ENCODE measurements around the gene TCTN3.

The TCTN3 gene

DNA sequence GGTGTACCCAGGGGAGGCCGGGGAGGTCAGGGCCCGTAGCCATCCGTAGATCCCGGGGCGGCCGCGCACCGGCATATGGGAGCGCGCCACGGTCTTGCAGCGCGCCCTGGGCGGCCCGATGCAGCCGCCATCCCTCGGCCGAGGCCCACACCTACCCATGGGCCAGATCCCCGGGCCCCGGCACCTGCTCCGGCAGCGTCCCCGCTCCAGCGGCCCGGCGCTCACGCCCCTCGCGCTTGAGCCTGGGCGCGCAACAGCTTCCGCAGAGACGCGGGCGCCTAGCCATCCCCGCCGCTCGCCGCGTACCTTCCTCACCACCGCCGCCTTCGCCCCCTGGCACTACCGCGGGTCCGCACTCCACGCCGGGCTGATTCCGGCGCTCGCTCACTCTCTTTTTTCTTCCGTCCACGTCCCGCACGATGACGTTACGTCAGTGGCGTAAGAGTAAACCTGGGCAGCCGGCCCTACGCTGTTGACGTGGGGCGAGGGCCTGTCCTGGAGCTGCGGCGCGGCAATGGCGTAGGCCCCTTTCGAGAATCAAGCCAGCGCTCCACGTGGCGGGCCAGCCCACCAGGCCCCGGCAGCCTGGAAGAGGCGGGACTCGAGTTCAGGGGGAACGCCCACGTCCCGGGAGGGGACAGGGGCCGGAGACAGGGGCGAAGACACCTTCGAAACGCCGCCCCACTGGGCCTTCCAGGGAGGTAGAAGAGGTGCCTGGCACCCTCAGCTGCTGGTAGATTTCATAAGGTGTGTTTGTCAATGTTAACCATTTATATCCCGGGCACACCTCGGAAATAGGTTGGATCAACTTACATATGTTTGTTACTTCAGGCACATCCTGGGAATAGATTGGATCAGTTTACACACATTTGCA, 37.2 kb downstream of the TCTN3 start, which contains the start of gene ALDH18A1 (continued):
- TF ChIP-seq, protein P1, sequence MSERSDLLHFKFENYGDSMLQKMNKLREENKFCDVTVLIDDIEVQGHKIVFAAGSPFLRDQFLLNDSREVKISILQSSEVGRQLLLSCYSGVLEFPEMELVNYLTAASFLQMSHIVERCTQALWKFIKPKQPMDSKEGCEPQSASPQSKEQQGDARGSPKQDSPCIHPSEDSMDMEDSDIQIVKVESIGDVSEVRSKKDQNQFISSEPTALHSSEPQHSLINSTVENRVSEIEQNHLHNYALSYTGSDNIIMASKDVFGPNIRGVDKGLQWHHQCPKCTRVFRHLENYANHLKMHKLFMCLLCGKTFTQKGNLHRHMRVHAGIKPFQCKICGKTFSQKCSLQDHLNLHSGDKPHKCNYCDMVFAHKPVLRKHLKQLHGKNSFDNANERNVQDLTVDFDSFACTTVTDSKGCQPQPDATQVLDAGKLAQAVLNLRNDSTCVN (tag by site-specific recombination; optimal IDR thresholded peaks at IDR 0.05), result peak; percentile 98
- TF ChIP-seq, protein P2, sequence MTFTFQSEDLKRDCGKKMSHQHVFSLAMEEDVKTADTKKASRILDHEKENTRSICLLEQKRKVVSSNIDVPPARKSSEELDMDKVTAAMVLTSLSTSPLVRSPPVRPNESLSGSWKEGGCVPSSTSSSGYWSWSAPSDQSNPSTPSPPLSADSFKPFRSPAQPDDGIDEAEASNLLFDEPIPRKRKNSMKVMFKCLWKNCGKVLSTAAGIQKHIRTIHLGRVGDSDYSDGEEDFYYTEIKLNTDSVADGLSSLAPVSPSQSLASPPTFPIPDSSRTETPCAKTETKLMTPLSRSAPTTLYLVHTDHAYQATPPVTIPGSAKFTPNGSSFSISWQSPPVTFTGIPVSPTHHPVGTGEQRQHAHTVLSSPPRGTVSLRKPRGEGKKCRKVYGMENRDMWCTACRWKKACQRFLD (tag by site-specific recombination; IDR thresholded peaks at IDR 0.05), result no peak
- TF ChIP-seq ZNF664 (tag by site-specific recombination; IDR thresholded peaks at IDR 0.05) (no peak), ZNF530 (tag by site-specific recombination; IDR thresholded peaks at IDR 0.05; ENCODE audit: low read depth) (no peak), ZNF354C (tag by site-specific recombination; IDR thresholded peaks at IDR 0.05; ENCODE audit: borderline replicate concordance, low read depth) (no peak), ZNF785 (tag by site-specific recombination; IDR thresholded peaks at IDR 0.05) (no peak), ZNF433 (tag by site-specific recombination; IDR thresholded peaks at IDR 0.05; ENCODE audit: low read depth) (no peak), ZNF555 (tag by site-specific recombination; conservative IDR thresholded peaks at IDR 0.05) (no peak), ZNF223 (tag by site-specific recombination; IDR thresholded peaks at IDR 0.05) (no peak), ZNF394 (tag by site-specific recombination; IDR thresholded peaks at IDR 0.05; ENCODE audit: borderline replicate concordance) (no peak), ZNF558 (tag by site-specific recombination; IDR thresholded peaks at IDR 0.05) (no peak), ZNF510 (tag by site-specific recombination; IDR thresholded peaks at IDR 0.05; ENCODE audit: insufficient replicate concordance) (no peak), ZNF549 (tag by site-specific recombination; IDR thresholded peaks at IDR 0.05) (no peak), ZNF24 (tag by site-specific recombination; IDR thresholded peaks at IDR 0.05) (no peak), ZNF302 (tag by site-specific recombination; IDR thresholded peaks at IDR 0.05; ENCODE audit: low read depth) (no peak), ZNF155 (tag by site-specific recombination; IDR thresholded peaks at IDR 0.05) (no peak), FEZF1 (tag by site-specific recombination; IDR thresholded peaks at IDR 0.05) (no peak), MZF1 (tag by site-specific recombination; IDR thresholded peaks at IDR 0.05; ENCODE audit: borderline replicate concordance) (no peak), OSR2 (tag by site-specific recombination; IDR thresholded peaks at IDR 0.05) (no peak), ZNF23 (tag by site-specific recombination; IDR thresholded peaks at IDR 0.05; ENCODE audit: borderline replicate concordance) (no peak), KLF9 (tag by site-specific recombination; IDR thresholded peaks at IDR 0.05; ENCODE audit: low read depth) (peak; percentile 95), ZFHX2 (tag by site-specific recombination; conservative IDR thresholded peaks at IDR 0.05) (peak; percentile 84), ZNF121 (tag by site-specific recombination; IDR thresholded peaks at IDR 0.05) (no peak; the same call in 1 of the 2 replicates)
- TF ChIP-seq, protein P3, sequence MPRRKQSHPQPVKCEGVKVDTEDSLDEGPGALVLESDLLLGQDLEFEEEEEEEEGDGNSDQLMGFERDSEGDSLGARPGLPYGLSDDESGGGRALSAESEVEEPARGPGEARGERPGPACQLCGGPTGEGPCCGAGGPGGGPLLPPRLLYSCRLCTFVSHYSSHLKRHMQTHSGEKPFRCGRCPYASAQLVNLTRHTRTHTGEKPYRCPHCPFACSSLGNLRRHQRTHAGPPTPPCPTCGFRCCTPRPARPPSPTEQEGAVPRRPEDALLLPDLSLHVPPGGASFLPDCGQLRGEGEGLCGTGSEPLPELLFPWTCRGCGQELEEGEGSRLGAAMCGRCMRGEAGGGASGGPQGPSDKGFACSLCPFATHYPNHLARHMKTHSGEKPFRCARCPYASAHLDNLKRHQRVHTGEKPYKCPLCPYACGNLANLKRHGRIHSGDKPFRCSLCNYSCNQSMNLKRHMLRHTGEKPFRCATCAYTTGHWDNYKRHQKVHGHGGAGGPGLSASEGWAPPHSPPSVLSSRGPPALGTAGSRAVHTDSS (tag by site-specific recombination; IDR thresholded peaks at IDR 0.05), result 0 out of 2 replicates have a peak, but pooled peaks have one; percentile 26
- TF ChIP-seq, protein P4, sequence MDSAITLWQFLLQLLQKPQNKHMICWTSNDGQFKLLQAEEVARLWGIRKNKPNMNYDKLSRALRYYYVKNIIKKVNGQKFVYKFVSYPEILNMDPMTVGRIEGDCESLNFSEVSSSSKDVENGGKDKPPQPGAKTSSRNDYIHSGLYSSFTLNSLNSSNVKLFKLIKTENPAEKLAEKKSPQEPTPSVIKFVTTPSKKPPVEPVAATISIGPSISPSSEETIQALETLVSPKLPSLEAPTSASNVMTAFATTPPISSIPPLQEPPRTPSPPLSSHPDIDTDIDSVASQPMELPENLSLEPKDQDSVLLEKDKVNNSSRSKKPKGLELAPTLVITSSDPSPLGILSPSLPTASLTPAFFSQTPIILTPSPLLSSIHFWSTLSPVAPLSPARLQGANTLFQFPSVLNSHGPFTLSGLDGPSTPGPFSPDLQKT (IDR thresholded peaks at IDR 0.05; ENCODE audit: borderline replicate concordance, low read depth, low read length), result no peak
- TF ChIP-seq, protein P5, sequence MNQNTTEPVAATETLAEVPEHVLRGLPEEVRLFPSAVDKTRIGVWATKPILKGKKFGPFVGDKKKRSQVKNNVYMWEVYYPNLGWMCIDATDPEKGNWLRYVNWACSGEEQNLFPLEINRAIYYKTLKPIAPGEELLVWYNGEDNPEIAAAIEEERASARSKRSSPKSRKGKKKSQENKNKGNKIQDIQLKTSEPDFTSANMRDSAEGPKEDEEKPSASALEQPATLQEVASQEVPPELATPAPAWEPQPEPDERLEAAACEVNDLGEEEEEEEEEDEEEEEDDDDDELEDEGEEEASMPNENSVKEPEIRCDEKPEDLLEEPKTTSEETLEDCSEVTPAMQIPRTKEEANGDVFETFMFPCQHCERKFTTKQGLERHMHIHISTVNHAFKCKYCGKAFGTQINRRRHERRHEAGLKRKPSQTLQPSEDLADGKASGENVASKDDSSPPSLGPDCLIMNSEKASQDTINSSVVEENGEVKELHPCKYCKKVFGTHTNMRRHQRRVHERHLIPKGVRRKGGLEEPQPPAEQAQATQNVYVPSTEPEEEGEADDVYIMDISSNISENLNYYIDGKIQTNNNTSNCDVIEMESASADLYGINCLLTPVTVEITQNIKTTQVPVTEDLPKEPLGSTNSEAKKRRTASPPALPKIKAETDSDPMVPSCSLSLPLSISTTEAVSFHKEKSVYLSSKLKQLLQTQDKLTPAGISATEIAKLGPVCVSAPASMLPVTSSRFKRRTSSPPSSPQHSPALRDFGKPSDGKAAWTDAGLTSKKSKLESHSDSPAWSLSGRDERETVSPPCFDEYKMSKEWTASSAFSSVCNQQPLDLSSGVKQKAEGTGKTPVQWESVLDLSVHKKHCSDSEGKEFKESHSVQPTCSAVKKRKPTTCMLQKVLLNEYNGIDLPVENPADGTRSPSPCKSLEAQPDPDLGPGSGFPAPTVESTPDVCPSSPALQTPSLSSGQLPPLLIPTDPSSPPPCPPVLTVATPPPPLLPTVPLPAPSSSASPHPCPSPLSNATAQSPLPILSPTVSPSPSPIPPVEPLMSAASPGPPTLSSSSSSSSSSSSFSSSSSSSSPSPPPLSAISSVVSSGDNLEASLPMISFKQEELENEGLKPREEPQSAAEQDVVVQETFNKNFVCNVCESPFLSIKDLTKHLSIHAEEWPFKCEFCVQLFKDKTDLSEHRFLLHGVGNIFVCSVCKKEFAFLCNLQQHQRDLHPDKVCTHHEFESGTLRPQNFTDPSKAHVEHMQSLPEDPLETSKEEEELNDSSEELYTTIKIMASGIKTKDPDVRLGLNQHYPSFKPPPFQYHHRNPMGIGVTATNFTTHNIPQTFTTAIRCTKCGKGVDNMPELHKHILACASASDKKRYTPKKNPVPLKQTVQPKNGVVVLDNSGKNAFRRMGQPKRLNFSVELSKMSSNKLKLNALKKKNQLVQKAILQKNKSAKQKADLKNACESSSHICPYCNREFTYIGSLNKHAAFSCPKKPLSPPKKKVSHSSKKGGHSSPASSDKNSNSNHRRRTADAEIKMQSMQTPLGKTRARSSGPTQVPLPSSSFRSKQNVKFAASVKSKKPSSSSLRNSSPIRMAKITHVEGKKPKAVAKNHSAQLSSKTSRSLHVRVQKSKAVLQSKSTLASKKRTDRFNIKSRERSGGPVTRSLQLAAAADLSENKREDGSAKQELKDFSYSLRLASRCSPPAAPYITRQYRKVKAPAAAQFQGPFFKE (tag by site-specific recombination; IDR thresholded peaks at IDR 0.05; ENCODE audit: borderline replicate concordance), result no peak
- TF ChIP-seq, protein P6, sequence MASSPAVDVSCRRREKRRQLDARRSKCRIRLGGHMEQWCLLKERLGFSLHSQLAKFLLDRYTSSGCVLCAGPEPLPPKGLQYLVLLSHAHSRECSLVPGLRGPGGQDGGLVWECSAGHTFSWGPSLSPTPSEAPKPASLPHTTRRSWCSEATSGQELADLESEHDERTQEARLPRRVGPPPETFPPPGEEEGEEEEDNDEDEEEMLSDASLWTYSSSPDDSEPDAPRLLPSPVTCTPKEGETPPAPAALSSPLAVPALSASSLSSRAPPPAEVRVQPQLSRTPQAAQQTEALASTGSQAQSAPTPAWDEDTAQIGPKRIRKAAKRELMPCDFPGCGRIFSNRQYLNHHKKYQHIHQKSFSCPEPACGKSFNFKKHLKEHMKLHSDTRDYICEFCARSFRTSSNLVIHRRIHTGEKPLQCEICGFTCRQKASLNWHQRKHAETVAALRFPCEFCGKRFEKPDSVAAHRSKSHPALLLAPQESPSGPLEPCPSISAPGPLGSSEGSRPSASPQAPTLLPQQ (tag by site-specific recombination; IDR thresholded peaks at IDR 0.05), result peak; percentile 60; the same call in 1 of the 2 replicates

Data from HEK293 (cell line).